GM12892 (cell line): Measurements from ENCODE around the gene FBXW9. TPM values are rescaled to one million over a fixed set of nuclear protein-coding genes. Genes with fewer than 3 reads are reported as not detected.
A peak's percentile ranks its signal among the peaks of the same experiment; 100 is the strongest.
"Not testable (repeated sequence)": the region's sequence is repeated elsewhere in the genome, so short reads cannot be mapped to it uniquely, and the experiment has no call there.

ENCODE experiments used
- DNase-seq: peaks from one replicate; pipeline ENCODE4 v3.0.0; 2011; ENCODE audit not compliant: insufficient read length
- FAIRE-seq: peaks from 2 replicates; lab custom pipeline; 2011; peaks lifted over from hg19 to GRCh38; lab: Jason Lieb, UNC
- POLR2A ChIP-seq: IDR thresholded peaks from 2 replicates; pipeline ENCODE4 v1.6.1; 2011; ENCODE audit warnings: low read depth, low read length, control low read depth
- POLR2AphosphoS5 ChIP-seq: IDR thresholded peaks from 2 replicates; pipeline ENCODE4 v1.6.1; 2011; ENCODE audit warnings: low read depth, low read length, control low read depth
- TAF1 ChIP-seq: IDR thresholded peaks from 2 replicates; pipeline ENCODE4 v1.6.1; 2011; ENCODE audit warnings: low read depth, mild to moderate bottlenecking, control low read depth, low read length, borderline replicate concordance
- polyA plus RNA-seq: library from polyadenylated mRNA; unstranded; fragments of >200 nt; gene quantifications from one replicate; pipeline ENCODE4 v1.2.1, GENCODE V29; 2012; ENCODE audit warnings: missing spikeins, inconsistent platforms; ENCODE audit not compliant: missing spikeins

Gene FBXW9
- polyA plus RNA-seq: 3.7 TPM

GRCh38 chr19:12696366-12697335, at the start of gene FBXW9:
Gene FBXW9 (minus strand): TSS chr19:12696631. CDS start chr19:12696581, 50 bp downstream.
- TF ChIP-seq TAF1: peak; percentile 70
- peak; percentile 91 for TF ChIP-seq POLR2AphosphoS5
- TF ChIP-seq POLR2A: peak; percentile 86
- DNase-seq (peak; percentile 99), FAIRE-seq (peak; percentile 94)

GRCh38 chr19:12745166-12745897, 48.9 kb upstream of the FBXW9 start:
- no peak for TF ChIP-seq POLR2AphosphoS5
- FAIRE-seq (no peak), DNase-seq (no peak)

- TF ChIP-seq TAF1 (no peak), POLR2AphosphoS5 (no peak), POLR2A (no peak)
- DNase-seq (no peak), FAIRE-seq (no peak)
Measured at GRCh38 chr19:12737835-12738351, 41.5 kb upstream of the FBXW9 start.

GRCh38 chr19:12736995-12737834, 40.8 kb upstream of the FBXW9 start, which contains the start of gene GET3:
Gene GET3 (plus strand): TSS chr19:12737497. CDS start chr19:12737506, 9 bp downstream.
- TF ChIP-seq TAF1: peak; percentile 94
- peak; percentile 75 for TF ChIP-seq POLR2AphosphoS5
- TF ChIP-seq POLR2A: peak; percentile 93
- DNase-seq: peak; percentile 93
- peak; percentile 96 for FAIRE-seq

GRCh38 chr19:12733369-12734214, 37.2 kb upstream of the FBXW9 start:
- DNase-seq (no peak), FAIRE-seq (peak; percentile 81)
- TF ChIP-seq POLR2A: 0 out of 2 replicates have a peak, but pooled peaks have one; percentile 15
- no peak for TF ChIP-seq TAF1
- peak; percentile 25; the same call in 1 of the 2 replicates for TF ChIP-seq POLR2AphosphoS5

GRCh38 chr19:12731337-12731736, 34.9 kb upstream of the FBXW9 start:
- FAIRE-seq (no peak), DNase-seq (no peak)
- TF ChIP-seq POLR2AphosphoS5 (0 out of 2 replicates have a peak, but pooled peaks have one; percentile 28), POLR2A (no peak)

GRCh38 chr19:12730064-12730463, 33.6 kb upstream of the FBXW9 start:
- FAIRE-seq (no peak), DNase-seq (no peak)
- TF ChIP-seq POLR2AphosphoS5: no peak
- TF ChIP-seq TAF1: no peak
- TF ChIP-seq POLR2A: no peak

- TF ChIP-seq POLR2A: no peak
- no peak for TF ChIP-seq TAF1
- TF ChIP-seq POLR2AphosphoS5: no peak
- FAIRE-seq (no peak), DNase-seq (no peak)
Measured at GRCh38 chr19:12727745-12728433, 31.5 kb upstream of the FBXW9 start.

GRCh38 chr19:12726988-12727316, 30.5 kb upstream of the FBXW9 start:
- TF ChIP-seq POLR2AphosphoS5: no peak
- no peak for TF ChIP-seq TAF1
- TF ChIP-seq POLR2A: no peak
- FAIRE-seq: no peak
- DNase-seq: no peak

GRCh38 chr19:12725612-12726011, 29.2 kb upstream of the FBXW9 start:
- DNase-seq, FAIRE-seq: not testable (repeated sequence)
